GM20000 (cell line): ENCODE results near the gene STX11.

Experiments used
- DNase-seq: peaks from one replicate; pipeline ENCODE4 v3.0.0; 2012; ENCODE audit warnings: low spot score
- TF ChIP-seq, protein P1 (sequence below): IDR thresholded peaks from 2 replicates; pipeline ENCODE4 v1.5.1; 2012; ENCODE audit warnings: mild to moderate bottlenecking, control low read depth; ENCODE audit errors: extremely low read depth, missing control alignments

STX11 gene

DNA sequence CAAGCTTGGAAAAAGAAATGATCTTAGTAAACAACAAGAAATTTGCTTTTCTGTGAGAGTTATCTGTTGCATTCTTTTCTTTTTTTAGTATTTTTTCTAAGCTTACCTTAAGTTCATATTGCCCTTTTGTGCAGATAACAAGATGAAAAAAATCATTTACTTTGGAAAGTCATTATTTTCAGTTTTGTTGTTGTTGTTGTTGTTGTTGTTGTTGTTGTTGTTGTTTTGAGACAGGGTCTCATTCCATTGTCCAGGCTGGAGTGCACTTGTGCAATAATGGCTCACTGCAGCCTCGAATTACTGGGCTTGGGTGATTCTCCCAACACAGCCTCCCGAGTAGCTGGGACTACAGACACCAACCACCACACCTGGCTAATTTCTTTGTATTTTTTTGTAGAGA, 8.8 kb upstream of the STX11 start:
- TF ChIP-seq, protein P1, sequence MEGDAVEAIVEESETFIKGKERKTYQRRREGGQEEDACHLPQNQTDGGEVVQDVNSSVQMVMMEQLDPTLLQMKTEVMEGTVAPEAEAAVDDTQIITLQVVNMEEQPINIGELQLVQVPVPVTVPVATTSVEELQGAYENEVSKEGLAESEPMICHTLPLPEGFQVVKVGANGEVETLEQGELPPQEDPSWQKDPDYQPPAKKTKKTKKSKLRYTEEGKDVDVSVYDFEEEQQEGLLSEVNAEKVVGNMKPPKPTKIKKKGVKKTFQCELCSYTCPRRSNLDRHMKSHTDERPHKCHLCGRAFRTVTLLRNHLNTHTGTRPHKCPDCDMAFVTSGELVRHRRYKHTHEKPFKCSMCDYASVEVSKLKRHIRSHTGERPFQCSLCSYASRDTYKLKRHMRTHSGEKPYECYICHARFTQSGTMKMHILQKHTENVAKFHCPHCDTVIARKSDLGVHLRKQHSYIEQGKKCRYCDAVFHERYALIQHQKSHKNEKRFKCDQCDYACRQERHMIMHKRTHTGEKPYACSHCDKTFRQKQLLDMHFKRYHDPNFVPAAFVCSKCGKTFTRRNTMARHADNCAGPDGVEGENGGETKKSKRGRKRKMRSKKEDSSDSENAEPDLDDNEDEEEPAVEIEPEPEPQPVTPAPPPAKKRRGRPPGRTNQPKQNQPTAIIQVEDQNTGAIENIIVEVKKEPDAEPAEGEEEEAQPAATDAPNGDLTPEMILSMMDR, result no peak
- no peak for DNase-seq

DNA sequence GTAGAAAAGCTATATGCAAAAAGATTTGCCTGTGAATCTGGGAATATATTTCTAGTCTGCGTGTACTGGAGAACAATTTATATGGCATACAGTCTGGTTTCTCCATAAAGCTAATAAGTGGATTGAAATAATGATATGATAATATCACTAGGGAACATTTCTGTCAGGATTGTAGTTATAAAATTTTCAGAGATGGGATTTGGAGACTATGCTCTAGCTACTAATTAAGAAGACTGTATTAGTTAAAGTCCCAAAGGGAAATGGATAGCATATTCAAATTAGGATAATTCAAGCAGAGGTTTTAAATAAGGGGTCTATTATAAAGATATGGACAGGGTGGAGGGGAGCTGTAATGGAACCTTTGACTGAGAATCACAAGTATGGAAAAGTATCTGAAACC, 7.2 kb upstream of the STX11 start:
- TF ChIP-seq, protein P1, result no peak
- no peak for DNase-seq

DNA sequence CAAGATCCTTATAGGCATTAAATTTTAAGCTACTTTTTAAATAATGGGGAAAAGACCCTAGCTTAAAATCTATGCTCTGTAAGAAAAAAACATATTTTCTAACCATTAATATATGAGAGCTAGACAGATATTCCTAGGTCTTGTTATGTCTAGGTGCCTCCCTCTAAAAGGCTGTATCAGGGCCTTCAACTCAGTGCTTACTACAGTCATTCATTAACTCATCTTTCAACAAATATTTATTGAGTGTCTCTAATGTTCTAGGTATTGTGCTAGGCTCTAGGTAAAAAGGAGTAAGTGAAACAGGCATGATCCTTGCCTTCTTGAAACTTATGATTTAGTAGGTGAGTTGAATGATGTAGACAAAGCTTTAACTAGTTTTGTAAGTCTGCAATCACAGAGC, 6.4 kb upstream of the STX11 start:
- no peak for DNase-seq
- TF ChIP-seq, protein P1, result no peak

DNA sequence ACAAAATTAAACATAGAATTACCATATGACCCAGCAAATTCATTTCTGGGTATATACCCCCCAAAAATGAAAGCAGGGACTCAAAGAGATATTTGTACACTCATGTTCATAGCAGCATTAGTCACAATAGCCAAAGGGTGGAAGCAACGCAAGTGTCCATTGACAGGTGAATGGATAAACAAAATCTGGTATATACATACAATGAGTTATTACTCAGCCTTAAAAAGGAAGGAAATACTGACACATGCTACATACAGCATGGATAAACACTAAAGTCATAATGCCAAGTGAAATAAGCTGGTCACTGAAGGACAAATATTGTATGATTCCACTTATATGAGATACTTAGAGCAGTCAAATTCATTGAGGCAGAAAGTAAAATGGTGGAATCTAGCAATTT, 5.3 kb upstream of the STX11 start:
- no peak for DNase-seq

DNA sequence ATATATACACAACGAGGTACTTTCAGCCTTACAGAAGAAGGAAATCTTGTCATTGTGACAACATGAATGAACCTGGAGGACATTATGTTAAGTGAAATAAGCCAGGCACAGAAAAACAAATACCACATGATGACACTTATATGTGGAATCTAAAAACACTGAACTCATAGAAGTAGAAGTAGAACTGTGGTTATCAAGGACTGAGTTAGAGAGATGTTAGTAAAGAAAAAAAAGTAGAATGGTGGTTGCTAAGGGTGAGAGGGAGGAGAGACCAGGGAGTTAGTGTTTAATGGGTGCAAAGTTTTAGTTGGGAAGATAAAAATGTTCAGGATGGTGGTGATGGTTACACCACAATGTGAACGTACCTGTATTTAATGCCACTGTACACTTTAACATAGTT, 4.8 kb upstream of the STX11 start:
- TF ChIP-seq, protein P1, result no peak
- DNase-seq, result no peak

More for the DNA sequence above, 5.3 kb upstream of the STX11 start:
- TF ChIP-seq, protein P1, result no peak

DNA sequence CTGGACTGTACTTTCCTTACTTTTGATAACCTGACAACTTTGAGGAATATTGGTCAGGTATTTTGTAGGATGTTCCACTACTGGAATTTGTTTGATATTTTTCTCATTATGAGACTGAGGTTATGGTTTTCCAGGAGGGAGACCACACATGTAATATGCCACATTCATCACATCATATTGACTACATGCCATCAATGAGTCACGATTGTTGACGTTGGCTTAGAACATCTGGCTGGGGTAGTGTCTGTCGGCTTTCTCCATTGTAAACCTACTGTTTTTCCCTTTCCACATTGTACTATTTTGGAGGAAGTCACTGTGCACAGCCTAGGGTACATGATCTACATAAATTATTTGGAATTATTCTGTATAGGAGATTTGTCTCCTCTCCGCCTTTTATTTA, 1.4 kb upstream of the STX11 start:
- TF ChIP-seq, protein P1, result no peak
- DNase-seq, result no peak

DNA sequence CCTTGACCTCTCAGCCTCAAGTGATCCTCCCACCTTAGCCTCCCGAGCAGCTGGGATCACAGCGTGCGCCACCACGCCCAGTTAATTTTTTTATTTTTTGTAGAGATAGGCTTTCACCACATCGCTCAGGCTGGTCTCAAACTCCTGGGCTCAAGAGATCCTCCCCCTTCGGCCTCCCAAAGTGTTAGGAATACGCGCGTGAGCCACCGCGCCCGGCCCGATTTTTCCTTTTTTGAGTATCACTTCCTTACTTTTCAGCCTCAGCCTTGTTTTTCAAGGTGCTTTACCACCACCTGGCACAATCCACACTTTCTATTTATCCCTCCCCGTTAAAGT, 791 bp upstream of the STX11 start:
- no peak for DNase-seq
- TF ChIP-seq, protein P1, result no peak
